D721Med (cell line): ENCODE measurements around the gene ITGAV.

Experiments used
- DNase-seq: peaks from one replicate; pipeline ENCODE4 v3.0.0; 2011; ENCODE audit warnings: low spot score; ENCODE audit not compliant: insufficient read length
- FAIRE-seq: peaks from 2 replicates; lab custom pipeline; 2011; peaks lifted over from hg19 to GRCh38; lab: Jason Lieb, UNC
- CTCF ChIP-seq: IDR thresholded peaks from 2 replicates; pipeline ENCODE4 v1.5.1; 2012; ENCODE audit warnings: mild to moderate bottlenecking, control low read depth; ENCODE audit not compliant: insufficient read depth; ENCODE audit errors: missing control alignments

ITGAV gene

GRCh38 chr2:186611526-186611925 is 21.7 kb downstream of the ITGAV start:
- FAIRE-seq = no peak
- DNase-seq = no peak
- no peak for TF ChIP-seq CTCF

GRCh38 chr2:186612026-186612425 is 22.2 kb downstream of the ITGAV start:
- FAIRE-seq = no peak

DNA sequence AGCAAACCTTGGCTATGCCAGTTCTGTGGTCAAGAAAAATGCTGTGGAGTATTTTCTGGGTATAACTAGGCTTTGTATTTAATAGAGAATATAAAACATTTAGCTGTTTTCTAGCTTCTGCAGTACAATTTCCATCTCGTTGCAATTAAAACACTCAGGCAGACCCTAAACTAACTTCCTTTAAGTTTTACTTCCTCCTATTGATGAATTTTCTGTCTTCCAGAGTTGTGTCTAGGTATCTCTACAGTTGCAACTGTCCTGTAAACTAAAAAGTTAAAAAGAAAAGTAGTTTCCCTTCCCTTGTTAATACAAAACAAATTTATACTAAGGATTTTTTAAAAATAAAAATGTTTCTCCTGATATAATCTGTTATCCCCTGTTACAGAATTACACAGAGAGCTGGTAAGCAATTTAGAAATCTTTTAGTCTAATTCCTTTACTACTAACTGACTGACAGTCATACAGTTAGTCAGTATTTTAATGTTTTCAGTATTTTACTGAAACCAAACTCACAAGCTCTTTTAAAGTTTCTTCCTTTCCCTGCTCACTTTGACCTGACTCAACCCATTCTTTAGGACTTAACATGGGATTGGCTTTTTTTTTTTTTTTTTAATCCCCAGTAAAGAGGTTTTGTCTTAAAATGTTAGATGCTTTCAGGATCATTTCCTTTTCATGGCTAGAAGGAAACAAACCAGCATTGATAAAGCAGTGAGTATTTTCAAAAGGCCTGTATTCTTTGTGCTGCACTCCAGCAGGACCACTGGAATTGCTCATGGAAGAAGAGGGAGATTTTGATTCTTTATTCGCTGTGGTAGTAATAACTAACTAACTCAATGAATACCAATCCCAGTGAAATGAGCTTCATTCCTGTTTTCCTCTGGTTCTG is 22.9 kb downstream of the ITGAV start:
- TF ChIP-seq CTCF = no peak
- FAIRE-seq (no peak), DNase-seq (no peak)

More at GRCh38 chr2:186612026-186612425, 22.2 kb downstream of the ITGAV start:
- no peak for DNase-seq
- TF ChIP-seq CTCF = no peak

- DNase-seq (no peak), FAIRE-seq (no peak)
- no peak for TF ChIP-seq CTCF
Measured at GRCh38 chr2:186614373-186614772, 24.5 kb downstream of the ITGAV start.

DNA sequence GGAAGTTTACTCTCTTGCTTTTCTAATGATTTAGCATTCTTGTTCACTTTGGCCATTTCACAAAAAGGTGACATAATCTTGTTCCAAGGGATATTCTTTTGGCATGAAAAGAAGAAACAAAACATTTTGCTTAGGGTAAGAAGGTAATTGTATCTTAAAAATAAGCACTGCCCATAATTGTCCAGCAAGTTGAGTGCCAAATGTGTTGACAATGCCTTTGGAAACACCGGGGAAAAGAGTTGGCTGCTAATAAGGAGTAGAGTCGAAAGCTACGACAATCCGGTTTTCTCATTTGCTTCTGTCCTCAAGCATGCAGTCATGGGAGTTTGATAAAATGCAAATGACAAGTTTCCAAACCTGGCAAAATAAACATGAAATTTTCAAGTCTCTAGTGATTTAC is 27.3 kb downstream of the ITGAV start:
- no peak for TF ChIP-seq CTCF
- FAIRE-seq (no peak), DNase-seq (no peak)

GRCh38 chr2:186617771-186618170 is 27.9 kb downstream of the ITGAV start:
- FAIRE-seq (no peak), DNase-seq (no peak)
- TF ChIP-seq CTCF = no peak

GRCh38 chr2:186618696-186619095 is 28.8 kb downstream of the ITGAV start:
- DNase-seq (no peak), FAIRE-seq (no peak)
- TF ChIP-seq CTCF = no peak
